Ovary (tissue), 9 donors: ENCODE results near the gene BDH2. TPM values are rescaled to one million over a fixed set of nuclear protein-coding genes. Genes with fewer than 3 reads are reported as not detected.

Source experiments
- DNase-seq, 5 donors: peaks; one replicate each; pipeline ENCODE4 v3.0.0-alpha.2; 2019 to 2020
- H3K27ac ChIP-seq, 2 donors: fragments of 200-600 bp; one replicate each; pipeline versions ENCODE4 v1.5.1 to v1.8.0; 2019 to 2022
- H3K27me3 ChIP-seq: fragments of 200-600 bp; one replicate; pipeline ENCODE4 v1.8.0; 2022
- H3K36me3 ChIP-seq: fragments of 200-600 bp; sonication (generic); one replicate; pipeline ENCODE4 v1.5.1; 2019
- H3K4me1 ChIP-seq: one replicate; pipeline ENCODE4 v1.8.1; 2013; ENCODE audit warnings: mild to moderate bottlenecking, moderate library complexity; ENCODE audit not compliant: insufficient read depth
- H3K4me3 ChIP-seq: fragments of 200-600 bp; sonication (generic); one replicate; pipeline ENCODE4 v1.5.1; 2017
- H3K9me3 ChIP-seq, 2 donors: fragments of 200-600 bp in 1 of 2; sonication (generic) in 1 of 2; one replicate each; pipeline versions ENCODE4 v1.5.1 to v1.8.1; 2013 to 2019; ENCODE audit warnings: mild to moderate bottlenecking in 1 of 2, moderate library complexity in 1 of 2
- CTCF ChIP-seq, 3 donors: fragments of 450-650 bp in 2 of 3; fragments of 200-600 bp in 1 of 3; IDR thresholded peaks; one replicate each; pipeline versions ENCODE4 v1.5.1 to v1.8.0; 2016 to 2022; ENCODE audit warnings: antibody characterized with exemption in 3 of 3, mild to moderate bottlenecking in 1 of 3
- EP300 ChIP-seq: sonication (generic); formaldehyde crosslinking; IDR thresholded peaks from one replicate; pipeline ENCODE4 v1.6.1; 2017; ENCODE audit warnings: antibody characterized with exemption
- POLR2A ChIP-seq: fragments of 450-650 bp; IDR thresholded peaks from one replicate; pipeline ENCODE4 v1.6.1; 2017; ENCODE audit warnings: antibody characterized with exemption, mild to moderate bottlenecking, moderate library complexity
- WGBS, 3 donors: extraction: QIAGEN DNeasy Blood & Tissue Kit in 1 of 3; methylation state at CpG; one replicate each; pipeline versions ENCODE4 v1.1.5 to v1.1.7; 2013 to 2017; 5-methylcytosine and 5-hydroxymethylcytosine counted together
- intact Hi-C, 4 donors: fragments of 100-400 bp; cut with DNase I; formaldehyde crosslinking; loops; one replicate each; pipeline versions ENCODE4 v1.11.0 to v1.15.1; 2022 to 2023
- polyA plus RNA-seq, 2 donors: library from polyadenylated mRNA; stranded (reverse); fragments of 200-250 nt in 1 of 2; fragments of 350-450 nt in 1 of 2; fragmentation: Illumina TruSeq in 1 of 2; extraction: RNeasy Lipid Tissue Mini Kit (QIAGEN cat#74804) in 1 of 2; gene quantifications; one replicate each; pipeline ENCODE4 v1.2.3, GENCODE V29; 2013 to 2014
- total RNA-seq, 7 donors: library from RNA; depleted of rRNA in 2 of 7; stranded (reverse); fragments of >200 nt in 2 of 7; fragmentation: NEBNext Ultra II Directional in 3 of 7; extraction: Animal tissue kit (Norgen Biotek cat#: 25700) in 3 of 7; gene quantifications; one replicate each; pipeline versions ENCODE4 v1.1.0 to v1.2.4, GENCODE V29; 2016 to 2023
- donor health status: DM: no; HTN: no; CAD: no; lungs with moderate emphysema.
- donor health status: DM: no; HTN: no; CAD: no.
- donor health status: Bipolar disorder and iron deficiency.
- donor health status: DM: yes; HTN: yes; CAD: no.
- donor health status: DM: no; HTN: no; CAD: no.
- donor health status: DM: yes; HTN: yes; CAD: no.

BDH2 gene
- total and polyA plus RNA-seq, 9 donors, result 42.2 to 92.6 (median 77.0) TPM

- 92 to 96% (median 92%) methylated on average over 4 of the region's 4 CpGs for WGBS, 3 donors
- Histone ChIP-seq H3K4me3 (no peak overlapping the region), H3K27ac (no peak overlapping the region), H3K36me3 (no peaks in the 10 kb centered on the region), H3K9me3 (no peaks in the 10 kb centered on the region), H3K4me1 (no peaks in the 10 kb centered on the region), H3K27me3 (no peaks in the 10 kb centered on the region)
- no peak for DNase-seq
- TF ChIP-seq CTCF (IDR thresholded peaks at IDR 0.05), result no peak
- no peak for TF ChIP-seq EP300
- no peak for TF ChIP-seq POLR2A
- intact Hi-C loops, result loop anchor here in 1 of 4 donors (10.0 kb wide), 1 partner anchor 484 kb away; no protein-coding TSS in a partner anchor
Measured at GRCh38 chr4:103108542-103108941, 8.9 kb upstream of the BDH2 start.

- no peak overlapping the region for H3K4me3 ChIP-seq
- TF ChIP-seq EP300 (no peak), POLR2A (no peak), CTCF (IDR thresholded peaks at IDR 0.05) (no peak)
- no peak for DNase-seq
- H3K27ac ChIP-seq, result no peak overlapping the region
- H3K9me3 ChIP-seq, result no peaks in the 10 kb centered on the region
- no peaks in the 10 kb centered on the region for H3K4me1 ChIP-seq
- no peaks in the 10 kb centered on the region for H3K36me3 ChIP-seq
- no peaks in the 10 kb centered on the region for H3K27me3 ChIP-seq
- intact Hi-C loops, result loop anchor here in 1 of 4 donors (10.0 kb wide), 1 partner anchor 481 kb away; no protein-coding TSS in a partner anchor
- WGBS, 3 donors, result 88 to 98% (median 92%) methylated on average over 2 of the region's 2 CpGs
Measured at GRCh38 chr4:103105558-103106356, 6.1 kb upstream of the BDH2 start.

- no peak for DNase-seq
- WGBS, 3 donors, result 95 to 96% (median 95%) methylated on average over 3 of the region's 3 CpGs
Measured at GRCh38 chr4:103104886-103105285, 5.3 kb upstream of the BDH2 start.

GRCh38 chr4:103100691-103101090 lies 1.1 kb upstream of the BDH2 start:
- no peak overlapping the region for H3K27ac ChIP-seq
- H3K4me1 ChIP-seq, result peaks cover 16% of the 10 kb centered on the region
- intact Hi-C loops, result loop anchor here in 1 of 4 donors (10.0 kb wide), 1 partner anchor 476 kb away; no protein-coding TSS in a partner anchor
- no peak for DNase-seq
- no peaks in the 10 kb centered on the region for H3K9me3 ChIP-seq
- no peaks in the 10 kb centered on the region for H3K36me3 ChIP-seq
- H3K27me3 ChIP-seq, result no peaks in the 10 kb centered on the region
- WGBS, 3 donors, result 54 to 56% (median 55%) methylated on average over 5 of the region's 5 CpGs
- no peak for TF ChIP-seq POLR2A
- no peak for TF ChIP-seq CTCF (IDR thresholded peaks at IDR 0.05)
- TF ChIP-seq EP300, result no peak
- H3K4me3 ChIP-seq, result no peak overlapping the region

More at GRCh38 chr4:103104886-103105285, 5.3 kb upstream of the BDH2 start:
- Histone ChIP-seq H3K36me3 (no peaks in the 10 kb centered on the region), H3K4me3 (no peak overlapping the region), H3K9me3 (no peaks in the 10 kb centered on the region), H3K27me3 (no peaks in the 10 kb centered on the region), H3K4me1 (no peaks in the 10 kb centered on the region), H3K27ac (no peak overlapping the region)
- intact Hi-C loops, result loop anchor here in 1 of 4 donors (10.0 kb wide), 1 partner anchor 480 kb away; no protein-coding TSS in a partner anchor
- TF ChIP-seq EP300, result no peak
- no peak for TF ChIP-seq POLR2A
- TF ChIP-seq CTCF (IDR thresholded peaks at IDR 0.05), result no peak
